ENCODE measurements around the gene SFRP5.
A peak's percentile ranks its signal among the peaks of the same experiment; 100 is the strongest.

The SFRP5 gene

DNA sequence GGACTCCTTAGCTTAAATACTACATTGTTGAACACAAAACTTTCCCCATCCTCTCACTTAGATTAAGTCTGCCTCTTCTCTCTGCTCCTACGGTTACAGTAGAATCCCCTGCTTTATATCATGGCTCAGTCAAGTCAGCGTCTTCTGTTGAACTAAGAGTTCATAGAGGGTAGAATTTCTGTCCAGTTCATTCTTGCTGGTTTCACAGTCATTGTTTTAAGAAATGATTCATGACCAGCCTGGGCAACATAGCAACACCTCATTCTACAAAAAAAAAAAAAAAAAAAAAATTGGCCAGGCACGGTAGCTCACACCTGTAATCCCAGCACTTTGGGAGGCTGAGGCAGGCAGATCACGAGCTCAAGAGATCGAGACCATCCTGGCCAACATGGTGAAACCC, 38.5 kb downstream of the SFRP5 start:
- H3K36me3 ChIP-seq (ENCODE audit: insufficient read depth): no peaks in the 10 kb centered on the region
- no peak overlapping the region for H3K4me2 ChIP-seq
- H3K27me3 ChIP-seq (ENCODE audit: insufficient read depth, low read depth): no peaks in the 10 kb centered on the region; the same call in 1 of the 2 replicates
- peaks cover 13% of the 10 kb centered on the region for H3K79me2 ChIP-seq (ENCODE audit: insufficient read depth, low read depth)
- TF ChIP-seq, protein P1, sequence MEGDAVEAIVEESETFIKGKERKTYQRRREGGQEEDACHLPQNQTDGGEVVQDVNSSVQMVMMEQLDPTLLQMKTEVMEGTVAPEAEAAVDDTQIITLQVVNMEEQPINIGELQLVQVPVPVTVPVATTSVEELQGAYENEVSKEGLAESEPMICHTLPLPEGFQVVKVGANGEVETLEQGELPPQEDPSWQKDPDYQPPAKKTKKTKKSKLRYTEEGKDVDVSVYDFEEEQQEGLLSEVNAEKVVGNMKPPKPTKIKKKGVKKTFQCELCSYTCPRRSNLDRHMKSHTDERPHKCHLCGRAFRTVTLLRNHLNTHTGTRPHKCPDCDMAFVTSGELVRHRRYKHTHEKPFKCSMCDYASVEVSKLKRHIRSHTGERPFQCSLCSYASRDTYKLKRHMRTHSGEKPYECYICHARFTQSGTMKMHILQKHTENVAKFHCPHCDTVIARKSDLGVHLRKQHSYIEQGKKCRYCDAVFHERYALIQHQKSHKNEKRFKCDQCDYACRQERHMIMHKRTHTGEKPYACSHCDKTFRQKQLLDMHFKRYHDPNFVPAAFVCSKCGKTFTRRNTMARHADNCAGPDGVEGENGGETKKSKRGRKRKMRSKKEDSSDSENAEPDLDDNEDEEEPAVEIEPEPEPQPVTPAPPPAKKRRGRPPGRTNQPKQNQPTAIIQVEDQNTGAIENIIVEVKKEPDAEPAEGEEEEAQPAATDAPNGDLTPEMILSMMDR (conservative IDR thresholded peaks at IDR 0.05; ENCODE audit: low read depth, low read length): no peak
- no peak overlapping the region for H2AFZ ChIP-seq (ENCODE audit: low read depth)
- no peak overlapping the region for H3K4me3 ChIP-seq (IDR thresholded peaks at IDR 0.05; ENCODE audit: insufficient read depth, low read depth, low read length)
- H4K20me1 ChIP-seq (ENCODE audit: insufficient read depth): no peaks in the 10 kb centered on the region
- H3K27ac ChIP-seq: no peak overlapping the region
- H3K4me1 ChIP-seq (ENCODE audit: low read depth, poor library complexity, severe bottlenecking): peaks cover 12% of the 10 kb centered on the region
- no peak overlapping the region for H3K9ac ChIP-seq

DNA sequence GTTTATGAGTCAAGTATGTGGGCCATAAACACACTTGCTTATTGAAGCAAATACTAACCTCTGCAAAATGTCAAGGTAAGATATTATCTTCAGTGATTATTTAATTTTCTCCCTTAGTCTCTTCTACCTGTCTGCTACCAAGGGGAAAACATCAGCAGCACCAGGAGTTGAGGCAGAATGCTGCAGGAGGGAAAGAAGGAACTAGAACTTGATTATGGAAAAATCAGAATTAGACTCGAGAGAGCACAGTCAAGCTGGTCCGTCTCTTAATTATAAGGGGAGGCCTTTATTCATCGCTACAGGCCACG, 39.8 kb downstream of the SFRP5 start:
- Histone ChIP-seq H3K4me1 (ENCODE audit: low read depth, poor library complexity, severe bottlenecking) (peaks cover 9% of the 10 kb centered on the region), H3K79me2 (ENCODE audit: insufficient read depth, low read depth) (peaks cover under 1% of the 10 kb centered on the region; the same call in 1 of the 2 replicates), H3K4me2 (no peak overlapping the region), H3K4me3 (IDR thresholded peaks at IDR 0.05; ENCODE audit: insufficient read depth, low read depth, low read length) (no peak overlapping the region), H4K20me1 (ENCODE audit: insufficient read depth) (no peaks in the 10 kb centered on the region), H3K36me3 (ENCODE audit: insufficient read depth) (no peaks in the 10 kb centered on the region), H2AFZ (ENCODE audit: low read depth) (no peak overlapping the region), H3K27me3 (ENCODE audit: insufficient read depth, low read depth) (no peaks in the 10 kb centered on the region; the same call in 1 of the 2 replicates), H3K27ac (no peak overlapping the region), H3K9ac (no peak overlapping the region)
- TF ChIP-seq, protein P1 (conservative IDR thresholded peaks at IDR 0.05; ENCODE audit: low read depth, low read length): peak; percentile 33; the same call in 1 of the 2 replicates

DNA sequence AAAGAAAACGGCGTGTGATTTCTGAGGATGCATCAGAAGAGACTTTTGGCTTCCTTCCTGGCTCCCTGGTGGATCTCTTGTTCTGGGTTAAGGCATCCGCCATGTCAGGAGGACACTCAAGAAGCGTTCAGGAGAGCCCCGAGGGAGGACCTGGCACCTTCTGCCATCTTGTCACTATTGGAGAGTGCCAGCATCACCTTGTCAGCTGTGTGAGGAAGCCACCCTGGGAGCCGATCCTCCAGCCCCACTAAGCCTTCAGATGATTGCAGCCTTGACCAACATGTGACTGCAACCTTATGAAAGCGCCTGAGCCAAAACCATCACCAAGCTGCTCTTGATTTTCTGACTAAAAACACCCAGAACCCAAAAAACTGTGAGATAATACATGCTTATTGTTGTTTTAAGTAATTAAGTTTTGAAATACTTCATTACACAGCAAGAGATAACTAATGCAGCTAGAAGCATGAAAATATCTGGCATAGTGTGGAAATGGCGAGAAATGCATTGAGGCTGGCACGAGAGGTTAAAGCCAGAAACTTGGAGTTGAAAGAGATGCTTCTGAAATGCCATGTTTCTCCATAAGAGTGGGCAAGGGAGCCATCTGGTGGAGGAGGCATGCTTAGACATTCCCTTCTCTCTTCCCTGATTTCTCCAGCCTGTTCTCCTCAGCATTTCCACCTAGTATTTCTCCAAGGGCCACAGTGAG, 40.3 kb downstream of the SFRP5 start:
- H3K4me3 ChIP-seq (IDR thresholded peaks at IDR 0.05; ENCODE audit: insufficient read depth, low read depth, low read length): no peak overlapping the region
- H3K4me1 ChIP-seq (ENCODE audit: low read depth, poor library complexity, severe bottlenecking): peaks cover 6% of the 10 kb centered on the region
- peak overlapping the region; percentile 21; the same call in 1 of the 2 replicates for H2AFZ ChIP-seq (ENCODE audit: low read depth)
- H3K27ac ChIP-seq: no peak overlapping the region
- H3K36me3 ChIP-seq (ENCODE audit: insufficient read depth): no peaks in the 10 kb centered on the region
- H3K27me3 ChIP-seq (ENCODE audit: insufficient read depth, low read depth): no peaks in the 10 kb centered on the region; the same call in 1 of the 2 replicates
- no peak overlapping the region for H3K9ac ChIP-seq
- H3K79me2 ChIP-seq (ENCODE audit: insufficient read depth, low read depth): no peaks in the 10 kb centered on the region
- H4K20me1 ChIP-seq (ENCODE audit: insufficient read depth): no peaks in the 10 kb centered on the region
- no peak overlapping the region for H3K4me2 ChIP-seq
- TF ChIP-seq, protein P1 (conservative IDR thresholded peaks at IDR 0.05; ENCODE audit: low read depth, low read length): peak; percentile 86

DNA sequence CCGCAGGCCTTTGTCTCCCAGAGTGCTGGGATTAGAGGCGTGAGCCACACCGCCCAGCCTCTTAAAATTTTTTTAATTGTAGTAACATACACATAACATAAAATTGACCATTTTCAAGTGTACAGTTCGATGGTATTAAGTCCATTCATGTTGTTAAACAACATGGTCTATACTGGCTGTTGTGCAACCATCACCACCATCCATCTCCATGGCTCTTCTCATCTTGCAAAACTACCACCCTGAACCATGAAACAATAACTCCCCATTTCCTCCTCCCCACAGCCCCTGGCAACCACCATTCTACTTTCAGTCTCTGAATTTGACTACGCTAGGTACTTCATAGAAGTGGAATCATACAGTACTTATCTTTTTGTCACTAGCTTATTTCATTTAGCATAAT, 42.8 kb downstream of the SFRP5 start:
- H3K4me1 ChIP-seq (ENCODE audit: low read depth, poor library complexity, severe bottlenecking): peaks cover 3% of the 10 kb centered on the region
- no peaks in the 10 kb centered on the region; the same call in 1 of the 2 replicates for H3K27me3 ChIP-seq (ENCODE audit: insufficient read depth, low read depth)
- H2AFZ ChIP-seq (ENCODE audit: low read depth): no peak overlapping the region
- no peaks in the 10 kb centered on the region for H4K20me1 ChIP-seq (ENCODE audit: insufficient read depth)
- no peak overlapping the region for H3K4me2 ChIP-seq
- TF ChIP-seq, protein P1 (conservative IDR thresholded peaks at IDR 0.05; ENCODE audit: low read depth, low read length): no peak
- no peak overlapping the region for H3K27ac ChIP-seq
- H3K79me2 ChIP-seq (ENCODE audit: insufficient read depth, low read depth): no peaks in the 10 kb centered on the region
- no peak overlapping the region for H3K9ac ChIP-seq
- no peak overlapping the region for H3K4me3 ChIP-seq (IDR thresholded peaks at IDR 0.05; ENCODE audit: insufficient read depth, low read depth, low read length)
- H3K36me3 ChIP-seq (ENCODE audit: insufficient read depth): no peaks in the 10 kb centered on the region

Data from KMS-11 (cell line).